ENCODE results near the gene DZIP1. TPM values are rescaled to one million over a fixed set of nuclear protein-coding genes. Genes with fewer than 3 reads are reported as not detected.
"Not testable (repeated sequence)": the region's sequence is repeated elsewhere in the genome, so short reads cannot be mapped to it uniquely, and the experiment has no call there.

DZIP1 gene, protein sequence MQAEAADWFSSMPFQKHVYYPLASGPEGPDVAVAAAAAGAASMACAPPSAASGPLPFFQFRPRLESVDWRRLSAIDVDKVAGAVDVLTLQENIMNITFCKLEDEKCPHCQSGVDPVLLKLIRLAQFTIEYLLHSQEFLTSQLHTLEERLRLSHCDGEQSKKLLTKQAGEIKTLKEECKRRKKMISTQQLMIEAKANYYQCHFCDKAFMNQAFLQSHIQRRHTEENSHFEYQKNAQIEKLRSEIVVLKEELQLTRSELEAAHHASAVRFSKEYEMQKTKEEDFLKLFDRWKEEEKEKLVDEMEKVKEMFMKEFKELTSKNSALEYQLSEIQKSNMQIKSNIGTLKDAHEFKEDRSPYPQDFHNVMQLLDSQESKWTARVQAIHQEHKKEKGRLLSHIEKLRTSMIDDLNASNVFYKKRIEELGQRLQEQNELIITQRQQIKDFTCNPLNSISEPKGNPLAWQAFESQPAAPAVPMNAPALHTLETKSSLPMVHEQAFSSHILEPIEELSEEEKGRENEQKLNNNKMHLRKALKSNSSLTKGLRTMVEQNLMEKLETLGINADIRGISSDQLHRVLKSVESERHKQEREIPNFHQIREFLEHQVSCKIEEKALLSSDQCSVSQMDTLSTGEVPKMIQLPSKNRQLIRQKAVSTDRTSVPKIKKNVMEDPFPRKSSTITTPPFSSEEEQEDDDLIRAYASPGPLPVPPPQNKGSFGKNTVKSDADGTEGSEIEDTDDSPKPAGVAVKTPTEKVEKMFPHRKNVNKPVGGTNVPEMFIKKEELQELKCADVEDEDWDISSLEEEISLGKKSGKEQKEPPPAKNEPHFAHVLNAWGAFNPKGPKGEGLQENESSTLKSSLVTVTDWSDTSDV
- total RNA-seq: 1 to 10 TPM; 1.4 to 5.5 TPM
- long read RNA-seq, partial matches to known transcripts: 1 of 3 reads
- long read RNA-seq, other reads (novel, unspliced or antisense): 1 of 3 reads

DNA sequence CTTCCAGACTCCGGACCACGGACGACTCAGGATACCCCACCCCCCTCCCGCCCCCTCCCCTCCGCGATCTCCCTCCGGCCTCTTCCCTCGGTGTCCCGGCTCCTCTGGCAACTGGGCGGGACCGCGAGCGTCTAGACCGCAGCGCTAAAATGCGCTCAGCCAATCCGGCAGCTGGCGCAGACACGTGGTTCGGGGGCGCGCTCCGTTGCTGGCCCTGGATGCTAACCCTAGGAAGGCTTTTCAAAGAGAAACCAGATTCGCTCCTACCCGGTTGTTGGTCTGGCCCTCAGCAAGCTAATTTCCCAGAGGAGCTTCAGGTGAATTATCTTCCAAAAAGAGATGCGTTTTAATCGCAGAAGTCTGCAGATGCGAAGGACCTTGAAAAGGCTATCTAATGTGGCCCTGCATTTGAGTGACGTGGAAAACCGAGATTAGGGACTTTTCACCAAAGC lies at the start of gene DZIP1:
DZIP1 (minus strand) TSS at position 106 of the 452 bp plus-strand sequence. CDS start 2,677 bp downstream, outside the sequence.
- ATAC-seq (peak; percentile 37), DNase-seq (peak; percentile 57 to 58)
- intact Hi-C loops (cut with DNase I, micrococcal nuclease): no loop called here

DNA sequence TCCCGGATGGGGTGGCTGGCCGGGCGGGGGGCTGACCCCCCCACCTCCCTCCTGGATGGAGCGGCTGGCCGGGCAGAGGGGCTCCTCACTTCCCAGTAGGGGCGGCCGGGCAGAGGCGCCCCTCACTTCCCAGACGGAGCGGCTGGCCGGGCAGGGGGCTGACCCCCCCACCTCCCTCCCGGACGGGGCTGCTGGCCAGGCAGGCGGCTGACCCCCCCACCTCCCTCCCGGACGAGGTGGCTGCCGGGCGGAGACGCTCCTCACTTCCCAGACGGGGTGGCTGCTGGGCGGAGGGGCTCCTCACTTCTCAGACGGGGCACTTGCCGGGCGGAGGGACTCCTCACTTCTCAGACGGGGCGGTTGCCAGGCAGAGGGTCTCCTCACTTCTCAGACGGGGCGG lies 46.5 kb upstream of the DZIP1 start:
- DNase-seq; ATAC-seq; intact Hi-C loops (cut with DNase I, micrococcal nuclease): not testable (repeated sequence)

DNA sequence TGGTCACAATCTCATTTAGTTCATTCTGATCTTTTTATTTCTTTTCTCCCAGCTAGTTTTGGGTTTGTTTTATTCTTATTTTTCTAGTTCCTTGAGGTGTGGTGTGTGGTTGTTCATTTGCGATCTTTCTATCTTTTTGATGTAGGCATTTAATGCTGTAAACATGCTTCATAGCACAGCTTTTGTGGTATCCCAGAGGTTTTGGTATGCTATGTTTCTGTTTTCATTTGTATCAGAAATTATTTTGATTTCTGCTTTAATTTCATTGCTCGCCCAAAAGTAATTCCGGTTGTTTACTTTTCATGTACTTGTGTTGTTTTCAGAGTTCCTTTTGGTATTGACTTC lies 45.0 kb upstream of the DZIP1 start:
- DNase-seq: no peak
- intact Hi-C loops (cut with DNase I, micrococcal nuclease): no loop called here
- no peak for ATAC-seq

DNA sequence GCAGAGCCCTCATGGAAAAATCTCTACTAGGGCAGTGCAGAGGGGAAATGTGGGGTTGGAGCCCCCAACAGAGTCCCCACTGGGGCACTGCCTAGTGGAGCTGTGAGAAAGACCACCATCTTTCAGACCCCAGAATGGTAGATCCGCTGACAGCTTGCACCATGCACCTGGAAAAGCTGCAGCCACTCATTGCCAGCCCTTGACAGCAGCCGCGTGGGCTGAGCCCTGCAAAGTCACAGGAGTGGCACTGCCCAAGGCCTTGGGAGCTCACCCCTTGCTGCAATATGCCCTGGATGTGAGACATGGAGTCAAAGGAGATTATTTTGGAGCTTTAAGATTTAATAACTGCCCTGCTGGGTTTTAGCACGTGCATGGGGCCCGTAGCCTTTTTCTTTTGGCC lies 40.5 kb upstream of the DZIP1 start:
- ATAC-seq (peak; percentile 70), DNase-seq (peak in 1 of 2 donors; percentile 17)
- intact Hi-C loops (cut with DNase I, micrococcal nuclease): not testable (repeated sequence)

DNA sequence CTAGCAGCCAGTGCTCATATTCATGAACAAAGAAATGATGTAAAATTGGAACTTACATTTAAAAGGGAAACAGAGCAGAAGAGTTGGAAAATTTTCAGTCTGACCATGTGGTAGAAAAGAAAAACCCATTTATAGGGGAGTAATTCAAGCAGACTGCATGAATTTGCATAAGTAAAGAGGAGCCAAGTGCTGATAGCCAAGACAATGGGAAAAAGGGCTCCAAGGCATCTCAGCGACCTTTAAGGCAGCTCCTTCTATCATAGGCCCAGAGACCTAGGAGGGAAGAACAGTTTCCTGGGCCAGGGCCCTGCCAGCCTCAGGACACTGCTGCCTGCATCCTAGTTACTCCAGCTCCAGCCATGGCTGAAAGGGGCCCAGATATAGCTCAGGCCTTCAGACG lies 39.9 kb upstream of the DZIP1 start:
- intact Hi-C loops (cut with DNase I, micrococcal nuclease): no loop called here
- ATAC-seq: peak; percentile 20
- no peak for DNase-seq

DNA sequence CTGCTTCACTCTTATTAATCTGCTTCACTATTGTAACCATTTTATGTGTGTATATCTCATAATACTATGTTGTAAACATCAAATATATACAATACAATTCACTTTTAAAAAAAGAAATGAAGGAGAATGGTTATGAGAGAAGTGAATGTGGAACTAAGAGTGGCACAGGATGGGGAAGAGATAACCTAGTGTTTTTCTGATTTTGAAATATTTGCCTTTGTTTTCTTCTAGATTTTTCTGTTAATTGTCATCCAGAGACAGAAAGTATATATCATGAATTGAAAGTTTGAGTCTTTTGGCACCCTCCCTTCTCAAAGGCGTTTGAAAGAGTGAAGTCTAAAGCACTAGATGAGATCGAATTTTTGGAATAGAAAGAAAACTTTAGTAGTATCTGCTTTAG lies 35.2 kb upstream of the DZIP1 start:
- intact Hi-C loops (cut with DNase I, micrococcal nuclease): no loop called here
- ATAC-seq: no peak

DNA sequence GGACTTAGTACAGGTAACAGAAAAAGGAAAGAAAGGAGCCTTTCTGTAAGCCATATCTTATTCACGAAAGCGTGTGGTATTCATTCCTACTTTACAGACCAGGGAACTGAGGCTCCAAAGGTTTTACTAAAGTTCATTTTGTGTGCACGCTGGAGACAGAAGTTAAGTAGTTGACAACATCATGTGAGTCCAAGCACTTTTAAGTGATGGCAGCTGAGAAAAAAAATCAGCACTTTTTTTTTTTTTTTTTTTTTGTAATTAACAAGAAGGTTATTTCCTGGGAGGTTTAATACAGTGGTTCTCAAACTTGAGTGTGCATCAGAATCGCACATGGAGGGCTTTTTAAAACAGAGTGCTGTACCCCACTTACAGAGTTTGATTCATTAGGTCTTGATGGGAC lies 34.5 kb upstream of the DZIP1 start:
- ATAC-seq (no peak), DNase-seq (no peak)
- intact Hi-C loops (cut with DNase I, micrococcal nuclease): no loop called here

More for the DNA sequence above, 35.2 kb upstream of the DZIP1 start:
- no peak for DNase-seq

DNA sequence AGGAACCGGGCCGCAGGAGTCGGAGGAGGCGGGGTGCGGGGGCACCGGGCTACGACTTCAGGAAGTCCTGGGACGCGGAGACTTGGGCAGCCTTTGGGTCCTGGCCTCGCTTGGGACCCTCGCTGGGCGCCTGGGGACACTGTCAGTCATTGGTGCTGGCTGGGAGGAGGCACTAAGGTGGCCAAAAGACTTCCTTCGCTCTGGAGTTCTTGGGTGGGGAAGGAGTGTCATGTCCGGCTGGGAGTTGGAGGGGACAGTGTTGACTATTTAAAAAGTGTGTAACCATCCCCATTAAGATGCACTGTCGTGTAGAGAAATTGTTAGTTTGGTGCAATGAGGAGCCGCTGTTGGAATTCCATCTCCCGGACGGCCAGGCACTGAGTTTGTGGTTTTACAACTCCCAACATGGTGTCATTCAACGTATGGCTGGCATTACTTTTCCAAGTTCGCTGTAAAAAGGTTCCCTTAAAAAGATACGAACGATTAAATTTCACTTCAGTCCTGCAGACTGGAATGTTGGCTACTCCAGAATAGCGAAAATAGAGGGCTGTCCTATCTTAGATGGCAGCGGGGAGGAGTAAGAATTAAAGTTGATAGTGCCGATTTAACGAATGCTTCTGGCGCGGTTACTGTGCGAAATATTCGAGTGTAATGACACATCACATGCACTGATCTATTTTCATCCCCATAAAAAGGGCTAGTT lies 33.2 kb upstream of the DZIP1 start:
- intact Hi-C loops (cut with DNase I, micrococcal nuclease): no loop called here
- no peak for ATAC-seq
- DNase-seq: peak; percentile 11 to 44

DNA sequence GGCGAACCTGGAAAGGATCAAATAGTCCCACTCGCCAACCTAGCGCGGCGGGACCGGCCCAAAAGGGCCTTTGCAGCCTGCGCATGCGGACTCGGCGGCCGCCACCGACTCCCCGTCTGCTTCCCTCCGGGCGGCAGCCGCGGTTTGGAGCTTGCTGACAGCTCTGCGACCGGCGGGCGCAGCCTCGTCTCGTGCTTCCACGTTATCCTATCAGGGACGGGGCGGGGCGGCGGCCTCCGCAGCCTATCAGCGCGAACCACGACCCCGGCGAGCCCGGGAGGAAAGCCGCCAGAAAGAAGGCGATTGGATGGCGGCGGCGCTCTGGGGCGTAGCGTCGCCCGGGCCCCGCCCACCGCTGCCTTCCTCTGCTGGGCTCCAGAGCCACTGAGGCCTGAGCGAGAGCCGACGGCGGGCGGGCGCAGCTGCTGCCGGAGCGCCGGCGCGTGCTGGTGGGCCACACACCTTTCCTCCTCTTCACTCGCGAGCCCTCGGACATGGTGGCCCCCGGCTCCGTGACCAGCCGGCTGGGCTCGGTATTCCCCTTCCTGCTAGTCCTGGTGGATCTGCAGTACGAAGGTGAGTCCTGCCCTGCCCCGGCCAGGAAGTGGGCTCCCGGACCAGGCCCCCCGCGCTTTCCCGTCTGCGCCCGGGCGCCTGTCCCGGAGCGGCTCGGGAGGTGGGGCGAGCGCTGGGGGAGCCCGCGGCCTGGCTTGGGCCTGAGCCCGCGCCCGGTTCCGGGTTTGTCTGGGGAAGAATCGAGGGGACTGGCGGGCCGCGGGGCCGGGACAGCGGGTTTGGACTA lies 32.5 kb upstream of the DZIP1 start, which contains the start of gene DNAJC3:
DNAJC3 (plus strand) TSS at position 378 of the 802 bp plus-strand sequence; CDS start at position 495, 117 bp downstream.
- peak; percentile 99 for DNase-seq
- peak; percentile 93 for ATAC-seq
- intact Hi-C loops (cut with DNase I, micrococcal nuclease): no loop called here

DNA sequence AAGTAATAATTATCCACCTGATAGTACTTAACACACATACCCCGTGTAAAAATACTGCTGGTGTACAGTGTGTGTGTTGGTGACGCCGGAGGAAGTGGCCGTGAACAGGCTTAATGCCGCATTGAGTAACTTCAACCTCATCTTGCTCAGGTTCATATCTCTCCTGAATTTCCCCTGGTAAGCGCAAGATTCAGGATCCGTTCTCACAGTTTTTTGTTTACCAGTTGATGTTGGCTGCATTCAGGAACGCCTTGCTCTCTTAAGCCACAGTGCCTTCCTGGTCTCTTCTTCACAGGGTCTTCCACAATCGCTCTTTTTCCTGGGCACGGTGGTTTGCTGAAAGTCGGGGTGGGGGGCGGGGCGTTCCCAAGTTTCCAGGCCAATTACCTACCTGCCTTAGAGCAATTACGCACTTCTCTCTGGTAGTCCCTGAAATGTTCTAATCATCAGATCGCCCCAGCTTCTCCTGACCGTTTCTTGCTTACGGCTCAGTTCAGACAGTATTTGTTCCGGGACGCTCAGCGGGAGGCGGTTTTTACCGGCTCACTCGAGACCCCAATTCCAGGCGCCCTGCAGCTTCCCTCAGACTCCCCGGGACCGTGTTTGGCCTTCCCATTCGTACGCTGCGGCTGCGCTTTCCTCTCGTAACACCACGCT lies 31.7 kb upstream of the DZIP1 start:
- intact Hi-C loops (cut with DNase I, micrococcal nuclease): no loop called here
- ATAC-seq: peak; percentile 23
- DNase-seq: peak in 1 of 2 donors; percentile 45

DNA sequence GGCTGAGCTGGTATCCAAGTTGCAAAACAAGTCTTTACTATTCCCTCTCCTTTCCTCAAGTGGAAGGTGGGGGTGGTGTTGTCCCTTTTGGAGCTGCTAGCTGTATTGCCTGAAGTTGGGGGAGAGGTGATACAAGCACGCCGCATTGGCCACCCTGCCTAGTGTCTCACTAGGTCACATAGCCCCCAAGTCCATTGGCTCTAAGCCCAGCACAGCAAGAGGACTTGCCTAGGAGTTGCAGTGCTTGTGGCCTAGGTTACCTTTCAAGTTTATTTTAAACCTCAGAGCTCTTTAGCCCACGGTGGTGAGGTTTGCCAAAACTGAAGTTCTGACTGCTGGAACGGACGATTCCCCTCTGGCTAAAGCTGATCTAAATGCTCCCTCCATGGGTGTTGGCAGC lies 27.1 kb upstream of the DZIP1 start:
- intact Hi-C loops (cut with DNase I, micrococcal nuclease): no loop called here
- ATAC-seq: no peak
- DNase-seq: no peak

DNA sequence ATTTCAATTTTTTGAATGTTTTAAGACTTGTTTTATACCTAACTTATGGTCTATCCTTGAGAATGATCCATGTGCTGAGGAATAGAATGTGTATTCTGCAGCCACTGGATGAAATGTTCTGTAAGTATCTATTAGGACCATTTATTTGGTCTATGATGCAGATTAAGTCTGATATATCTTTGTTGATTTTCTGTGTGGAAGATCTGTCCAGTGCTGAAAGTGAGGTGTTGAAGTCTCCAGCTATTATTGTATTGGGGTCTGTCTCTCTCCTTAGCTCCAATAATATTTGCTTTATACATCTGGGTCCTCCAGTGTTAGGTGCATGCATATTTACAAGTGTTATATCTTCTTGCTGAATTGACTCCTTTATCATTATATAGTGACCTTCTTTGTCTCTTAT lies 22.7 kb upstream of the DZIP1 start:
- ATAC-seq; DNase-seq; intact Hi-C loops (cut with DNase I, micrococcal nuclease): not testable (repeated sequence)

DNA sequence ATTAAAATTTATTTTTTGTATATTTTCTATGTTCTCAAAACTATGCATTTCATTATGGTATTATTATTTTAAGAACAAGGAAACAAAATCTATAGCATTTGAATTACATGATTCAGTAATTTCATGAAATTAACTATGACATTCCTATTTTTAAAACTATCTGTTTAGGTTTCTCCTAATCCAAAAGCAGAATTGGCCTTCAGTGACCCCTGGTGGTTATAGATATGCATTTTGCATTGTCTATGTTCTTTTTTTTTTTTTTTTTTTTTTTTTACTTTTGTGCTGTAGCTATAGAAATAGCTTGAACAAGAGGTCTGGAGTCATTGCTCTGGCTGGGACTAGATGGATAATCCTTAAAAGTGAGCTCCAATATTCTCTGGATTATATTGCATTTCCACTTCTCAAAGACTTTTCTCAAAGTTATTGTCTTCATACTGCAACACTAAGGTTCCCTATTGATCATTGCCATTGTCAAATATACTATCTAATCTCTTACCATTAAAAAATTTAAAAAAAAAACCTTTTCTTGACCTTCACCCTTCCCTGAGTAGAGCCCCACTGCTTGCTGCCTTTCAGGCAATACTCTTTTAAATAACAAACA lies 16.6 kb upstream of the DZIP1 start:
- peak; percentile 37 for ATAC-seq
- DNase-seq: no peak
- intact Hi-C loops (cut with DNase I, micrococcal nuclease): no loop called here

DNA sequence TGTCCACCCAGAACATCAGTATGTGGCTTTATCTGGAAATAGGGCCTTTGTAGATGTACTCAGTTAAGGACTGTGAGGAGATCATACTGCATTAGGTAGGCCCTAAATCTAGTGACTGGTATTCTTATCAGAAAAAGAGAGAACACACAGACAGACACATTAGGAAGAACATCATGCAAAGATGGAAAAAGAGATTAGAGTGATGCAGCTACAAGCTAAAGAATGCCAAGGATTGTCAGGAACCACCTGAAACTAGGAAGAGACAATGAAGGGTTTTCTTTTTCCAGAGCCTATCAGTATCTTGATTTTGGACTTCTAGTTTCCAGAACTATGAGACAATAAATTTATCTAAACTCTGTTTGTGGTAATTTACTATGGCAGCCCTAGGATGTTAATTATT lies 15.0 kb upstream of the DZIP1 start:
- intact Hi-C loops (cut with DNase I, micrococcal nuclease): no loop called here
- ATAC-seq (no peak), DNase-seq (no peak)

DNA sequence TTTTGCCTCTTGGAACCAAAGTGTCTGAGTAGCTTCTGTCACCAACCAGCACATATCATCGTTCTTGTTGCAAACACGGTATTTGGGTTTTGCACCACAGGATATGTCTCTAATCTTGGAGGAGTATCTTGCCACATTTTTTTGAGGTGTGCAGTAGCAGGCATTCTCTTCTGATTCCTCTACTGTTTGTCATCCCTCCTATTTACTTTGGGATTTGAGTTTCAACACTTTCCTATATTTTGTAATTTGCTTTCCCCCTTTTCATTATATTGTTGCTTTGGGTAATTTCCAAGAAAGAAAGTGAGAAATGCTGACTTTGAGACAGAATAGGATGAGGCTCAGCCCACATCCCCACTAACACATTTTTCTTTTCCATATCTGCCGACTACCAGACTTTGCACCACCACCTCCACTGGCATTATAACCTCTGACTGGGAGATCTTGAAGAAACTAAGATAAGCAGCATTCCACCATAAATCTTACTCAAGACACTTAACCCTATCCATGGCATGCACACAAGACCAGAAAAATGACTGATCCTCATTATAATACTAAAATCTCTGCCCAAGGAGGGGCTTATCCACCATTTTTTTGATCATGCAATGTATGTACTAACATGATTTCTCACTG lies 12.0 kb upstream of the DZIP1 start:
- no peak for ATAC-seq
- intact Hi-C loops (cut with DNase I, micrococcal nuclease): no loop called here

DNA sequence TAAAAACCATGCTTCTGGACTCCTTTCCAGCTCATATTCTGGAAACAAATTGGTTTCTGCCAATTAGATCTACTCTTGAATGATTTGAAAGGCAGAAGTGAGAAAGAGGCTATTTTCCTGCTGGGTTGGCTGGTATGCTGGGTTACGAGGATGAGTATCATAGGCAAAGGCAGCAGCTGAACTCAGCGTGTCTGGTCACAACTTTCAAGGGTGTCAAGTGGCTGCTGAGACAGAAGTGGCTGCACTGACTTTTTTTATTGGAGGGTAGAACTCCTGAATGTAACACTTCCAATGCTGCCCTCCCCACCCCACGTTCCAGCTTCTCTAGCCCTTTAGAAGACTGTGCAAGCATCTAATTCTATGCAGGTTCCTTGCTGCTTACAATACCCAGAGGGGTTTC lies 8.3 kb upstream of the DZIP1 start:
- DNase-seq: no peak
- ATAC-seq: no peak
- intact Hi-C loops (cut with DNase I, micrococcal nuclease): no loop called here

More for the DNA sequence above, 12.0 kb upstream of the DZIP1 start:
- DNase-seq: no peak

DNA sequence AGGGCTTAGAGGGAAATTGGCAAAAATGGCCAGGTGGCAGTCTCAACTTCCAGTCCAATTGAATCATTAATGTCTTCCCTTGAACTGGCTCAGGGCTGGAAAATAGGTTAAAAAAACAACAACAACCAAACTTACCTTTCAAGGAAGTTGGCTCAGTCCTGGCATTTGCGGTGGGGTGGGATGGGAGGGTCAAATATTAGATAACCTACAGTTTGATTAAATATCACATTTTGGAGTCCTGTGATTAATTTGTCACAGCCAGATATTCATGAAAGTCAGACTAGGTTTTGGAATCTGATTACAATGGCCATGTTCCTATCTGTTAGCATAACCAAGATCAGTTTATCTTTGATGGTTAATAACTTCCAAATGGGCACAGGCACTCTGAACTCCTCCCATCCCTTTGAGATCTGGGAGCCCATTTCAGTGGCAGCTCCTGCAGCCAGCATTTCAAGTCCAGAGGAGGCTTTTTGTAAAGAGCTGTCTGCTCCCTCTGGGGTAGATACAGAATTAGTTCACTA lies 7.8 kb upstream of the DZIP1 start:
- intact Hi-C loops (cut with DNase I, micrococcal nuclease): no loop called here
- ATAC-seq: no peak
- no peak for DNase-seq
